Esophagus (tissue), 2 donors: Measurements from ENCODE around the gene P4HA3. TPM values are rescaled to one million over a fixed set of nuclear protein-coding genes. Genes with fewer than 3 reads are reported as not detected.

Source experiments
- H3K27ac ChIP-seq, 2 donors: one replicate each; pipeline ENCODE4 v1.5.1; 2013; ENCODE audit warnings: low read depth in 2 of 2, mild to moderate bottlenecking in 2 of 2, inconsistent platforms in 1 of 2, low read length in 1 of 2, moderate library complexity in 1 of 2
- H3K27me3 ChIP-seq, 2 donors: one replicate each; pipeline ENCODE4 v1.6.1; 2013; ENCODE audit warnings: low read length in 2 of 2, control low read depth in 1 of 2, mild to moderate bottlenecking in 1 of 2; ENCODE audit not compliant: insufficient read depth in 2 of 2, control insufficient read depth in 1 of 2
- H3K36me3 ChIP-seq, 2 donors: one replicate each; pipeline ENCODE4 v1.6.1; 2013; ENCODE audit warnings: low read length in 1 of 2; ENCODE audit not compliant: control insufficient read depth in 2 of 2, insufficient read depth in 2 of 2
- H3K4me1 ChIP-seq, 2 donors: one replicate each; pipeline ENCODE4 v1.6.1; 2013; ENCODE audit warnings: low read length in 1 of 2; ENCODE audit not compliant: control insufficient read depth in 2 of 2, insufficient read depth in 2 of 2
- H3K4me3 ChIP-seq, 2 donors: one replicate each; pipeline ENCODE4 v1.5.1; 2013; ENCODE audit warnings: low read length in 2 of 2, mild to moderate bottlenecking in 2 of 2, low read depth in 1 of 2, moderate library complexity in 1 of 2
- H3K9me3 ChIP-seq, 2 donors: one replicate each; pipeline ENCODE4 v1.6.1; 2013; ENCODE audit warnings: mild to moderate bottlenecking in 2 of 2, low read depth in 1 of 2, low read length in 1 of 2, moderate library complexity in 1 of 2; ENCODE audit not compliant: control insufficient read depth in 2 of 2, insufficient read depth in 1 of 2
- WGBS, 2 donors: extraction: QIAGEN DNeasy Blood & Tissue Kit; methylation state at CpG; one replicate each; pipeline ENCODE4 v1.1.7; 2013; 5-methylcytosine and 5-hydroxymethylcytosine counted together
- polyA plus RNA-seq, 2 donors: library from polyadenylated mRNA; stranded (reverse); fragments of 200-250 nt; gene quantifications; one replicate each; pipeline ENCODE4 v1.2.3, GENCODE V29; 2013
- donor health status: healthy with polysubstance abuse.
- donor health status: Bipolar disorder and iron deficiency.

The P4HA3 gene
- polyA plus RNA-seq, 2 donors, result 0.04 to 0.08 TPM

DNA sequence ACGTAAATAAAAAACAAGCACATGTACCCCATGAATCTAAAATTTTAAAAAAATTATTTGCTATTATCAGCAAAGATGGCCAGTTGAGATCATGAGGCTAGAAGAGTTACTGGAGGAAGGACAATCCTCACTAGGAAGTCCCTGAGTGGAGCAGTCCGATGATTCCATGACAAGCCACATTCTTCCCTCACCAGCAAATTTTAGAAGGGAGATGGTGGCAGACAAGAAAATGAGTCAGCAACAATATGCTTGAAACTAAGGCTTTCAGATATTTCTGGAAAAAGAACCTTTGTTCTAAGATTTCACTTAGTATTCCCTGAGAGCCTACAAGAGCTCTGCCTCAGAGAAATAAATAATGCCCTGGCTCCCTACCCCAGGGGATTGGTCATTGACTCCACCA, 34.9 kb downstream of the P4HA3 start:
- Histone ChIP-seq H3K27me3 (no peaks in the 10 kb centered on the region), H3K4me3 (no peak overlapping the region), H3K4me1 (no peaks in the 10 kb centered on the region), H3K36me3 (no peaks in the 10 kb centered on the region), H3K9me3 (no peaks in the 10 kb centered on the region), H3K27ac (no peak overlapping the region)
- WGBS, 2 donors, result 86 to 95% methylated on average over 2 of the region's 2 CpGs

DNA sequence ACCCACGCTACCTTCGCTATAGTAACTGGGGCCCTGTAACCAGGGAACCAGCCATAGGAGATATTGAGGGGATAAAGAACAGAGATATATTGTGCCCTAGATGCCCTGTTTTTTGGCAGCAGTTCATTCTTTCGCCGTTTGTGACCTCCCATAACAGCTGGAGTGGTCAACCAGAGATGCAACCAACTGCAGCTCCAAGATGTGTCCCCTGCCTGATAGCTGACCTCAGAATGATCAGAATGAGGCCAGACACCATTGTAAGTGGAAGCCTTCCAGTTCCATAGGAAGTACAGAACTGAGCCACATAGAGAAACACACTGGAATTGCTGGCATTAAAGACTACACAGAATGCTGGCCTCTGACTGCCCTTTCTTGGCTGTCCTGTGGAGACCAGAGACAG, 39.2 kb downstream of the P4HA3 start:
- H3K4me1 ChIP-seq, result peaks cover 0 to 2% of the 10 kb centered on the region in 2 donors
- H3K4me3 ChIP-seq, result no peak overlapping the region
- H3K9me3 ChIP-seq, result no peaks in the 10 kb centered on the region
- no peaks in the 10 kb centered on the region for H3K27me3 ChIP-seq
- H3K36me3 ChIP-seq, result no peaks in the 10 kb centered on the region
- WGBS, 2 donors, result 90 to 93% methylated on average over 4 of the region's 4 CpGs
- no peak overlapping the region for H3K27ac ChIP-seq

DNA sequence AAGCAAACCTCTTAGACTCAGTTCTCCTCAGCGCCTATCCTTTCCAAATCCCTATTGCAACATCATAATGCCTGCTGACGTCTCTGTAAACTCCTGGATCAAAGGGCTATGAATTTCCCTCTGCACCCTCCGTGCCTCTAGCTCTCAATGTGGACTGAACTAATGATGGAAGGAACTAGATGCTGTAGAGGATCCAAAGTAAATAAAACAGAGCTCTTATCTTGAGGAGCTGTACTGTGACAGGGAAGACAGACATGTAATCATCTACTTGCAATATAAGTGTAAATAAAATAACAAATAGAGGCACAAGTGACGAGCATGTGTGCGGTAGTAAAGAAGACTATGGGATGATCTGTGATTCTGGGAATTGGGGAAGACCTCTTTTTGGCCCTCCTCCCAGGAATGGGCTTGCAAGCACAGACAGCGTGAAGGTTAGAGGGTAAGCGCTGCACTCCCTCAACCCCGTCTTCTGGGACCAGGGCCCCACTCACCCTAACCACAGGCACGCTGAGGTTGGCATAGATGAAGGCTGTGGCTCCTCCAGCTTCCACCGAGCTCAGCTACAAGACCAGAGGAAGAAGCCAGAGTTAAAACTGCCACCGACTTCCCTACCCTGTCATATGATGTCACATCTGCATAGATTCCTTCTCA, 42.2 kb downstream of the P4HA3 start:
- peaks cover 0 to 2% of the 10 kb centered on the region in 2 donors for H3K4me1 ChIP-seq
- no peaks in the 10 kb centered on the region for H3K36me3 ChIP-seq
- no peaks in the 10 kb centered on the region for H3K9me3 ChIP-seq
- H3K27me3 ChIP-seq, result no peaks in the 10 kb centered on the region
- H3K27ac ChIP-seq, result no peak overlapping the region
- WGBS, 2 donors, result 56 to 63% methylated on average over 11 of the region's 11 CpGs
- H3K4me3 ChIP-seq, result no peak overlapping the region

DNA sequence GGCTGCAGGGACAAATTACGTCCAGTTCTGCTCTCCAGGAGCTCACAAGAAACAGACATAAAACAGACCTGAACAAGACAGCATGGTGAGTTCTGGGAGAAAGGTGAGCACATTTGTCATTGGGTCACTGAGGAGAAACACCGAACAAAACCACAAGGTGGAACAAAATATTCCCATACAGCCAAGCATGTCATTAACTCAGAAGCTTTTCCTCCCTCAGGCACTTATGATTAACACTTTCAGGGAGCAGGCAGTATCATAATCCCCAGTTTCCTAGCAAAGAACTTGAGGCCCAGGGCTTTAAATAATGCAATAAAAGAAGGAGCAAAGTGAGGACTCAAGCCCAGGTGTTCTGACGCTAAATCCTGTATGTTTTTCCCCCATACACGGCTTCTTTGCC, 43.0 kb downstream of the P4HA3 start:
- WGBS, 2 donors, result 57% methylated on average over 4 of the region's 4 CpGs
- Histone ChIP-seq H3K27ac (no peak overlapping the region), H3K27me3 (no peaks in the 10 kb centered on the region), H3K36me3 (no peaks in the 10 kb centered on the region), H3K4me3 (no peak overlapping the region), H3K9me3 (no peaks in the 10 kb centered on the region), H3K4me1 (peaks cover 0 to 2% of the 10 kb centered on the region in 2 donors)

DNA sequence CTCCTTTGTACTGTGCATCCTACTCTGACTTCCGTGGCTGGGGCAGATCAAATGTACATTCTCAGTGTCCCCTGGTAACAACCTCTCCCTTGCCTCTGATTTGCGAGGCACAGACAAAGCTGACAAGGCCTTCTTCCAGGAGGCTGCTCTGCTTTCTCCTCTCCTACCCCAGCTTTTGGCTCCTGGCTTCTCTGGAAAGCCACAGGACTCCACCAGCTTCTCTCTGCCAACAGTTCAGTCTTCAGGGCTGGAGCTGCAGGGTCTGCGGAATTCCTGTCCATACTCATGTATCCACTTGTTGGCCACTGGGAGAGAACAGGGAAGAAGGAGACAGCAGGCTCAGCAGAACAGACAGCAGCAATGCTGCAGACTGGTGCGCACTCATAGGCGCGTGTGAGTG, 44.4 kb downstream of the P4HA3 start:
- Histone ChIP-seq H3K4me1 (peaks cover 0 to 2% of the 10 kb centered on the region in 2 donors), H3K27ac (no peak overlapping the region), H3K36me3 (no peaks in the 10 kb centered on the region), H3K27me3 (no peaks in the 10 kb centered on the region), H3K4me3 (no peak overlapping the region), H3K9me3 (no peaks in the 10 kb centered on the region)
- WGBS, 2 donors, result 87 to 89% methylated on average over 6 of the region's 6 CpGs

DNA sequence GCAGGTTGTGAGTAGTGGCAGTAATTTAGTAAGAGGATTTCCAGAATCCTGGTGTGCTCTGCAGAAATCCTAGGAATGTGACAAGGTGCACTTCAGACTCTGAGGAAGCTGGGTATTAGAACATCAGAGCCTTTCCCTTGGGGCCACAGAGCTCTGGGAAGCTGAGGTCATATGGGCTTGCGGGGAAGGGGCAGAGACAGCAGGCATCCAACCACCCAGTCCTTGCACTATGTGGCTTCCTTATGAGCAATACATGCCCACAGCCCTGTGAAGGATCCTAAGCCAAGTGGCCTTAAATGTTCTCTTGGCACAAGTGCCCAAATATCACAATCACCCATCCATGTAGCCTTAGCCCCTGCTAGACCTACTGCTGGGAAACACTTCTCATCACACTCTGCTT, 46.2 kb downstream of the P4HA3 start:
- Histone ChIP-seq H3K27me3 (no peaks in the 10 kb centered on the region), H3K4me3 (no peak overlapping the region), H3K36me3 (no peaks in the 10 kb centered on the region), H3K9me3 (no peaks in the 10 kb centered on the region), H3K4me1 (peaks cover 0 to 2% of the 10 kb centered on the region in 2 donors), H3K27ac (no peak overlapping the region)
- 97 to 100% methylated on average over 1 of the region's 1 CpG for WGBS, 2 donors

DNA sequence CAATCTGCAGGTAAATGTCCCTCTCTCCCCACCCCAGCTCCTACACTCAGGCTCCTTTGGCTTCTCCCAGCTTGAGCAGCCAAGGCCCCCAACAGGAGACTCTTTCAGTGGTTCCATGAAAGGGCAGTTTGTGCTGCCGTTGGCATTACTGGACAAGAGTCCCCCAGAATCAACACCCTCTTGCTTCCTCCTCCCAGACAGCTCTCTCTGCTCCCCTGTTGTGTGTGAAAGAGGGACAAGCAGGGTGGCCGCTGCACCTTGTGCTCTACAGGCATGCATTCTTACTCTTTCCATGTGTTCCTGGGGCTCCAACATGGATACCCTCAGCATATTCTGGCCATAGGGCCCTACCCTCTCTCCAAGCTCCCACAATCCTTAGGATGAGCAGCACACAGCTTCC, 48.7 kb downstream of the P4HA3 start:
- no peaks in the 10 kb centered on the region for H3K27me3 ChIP-seq
- no peak overlapping the region for H3K4me3 ChIP-seq
- no peak overlapping the region for H3K27ac ChIP-seq
- no peaks in the 10 kb centered on the region for H3K36me3 ChIP-seq
- H3K4me1 ChIP-seq, result no peaks in the 10 kb centered on the region
- no peaks in the 10 kb centered on the region for H3K9me3 ChIP-seq
- WGBS, 2 donors, result 91 to 94% methylated on average over 2 of the region's 2 CpGs

DNA sequence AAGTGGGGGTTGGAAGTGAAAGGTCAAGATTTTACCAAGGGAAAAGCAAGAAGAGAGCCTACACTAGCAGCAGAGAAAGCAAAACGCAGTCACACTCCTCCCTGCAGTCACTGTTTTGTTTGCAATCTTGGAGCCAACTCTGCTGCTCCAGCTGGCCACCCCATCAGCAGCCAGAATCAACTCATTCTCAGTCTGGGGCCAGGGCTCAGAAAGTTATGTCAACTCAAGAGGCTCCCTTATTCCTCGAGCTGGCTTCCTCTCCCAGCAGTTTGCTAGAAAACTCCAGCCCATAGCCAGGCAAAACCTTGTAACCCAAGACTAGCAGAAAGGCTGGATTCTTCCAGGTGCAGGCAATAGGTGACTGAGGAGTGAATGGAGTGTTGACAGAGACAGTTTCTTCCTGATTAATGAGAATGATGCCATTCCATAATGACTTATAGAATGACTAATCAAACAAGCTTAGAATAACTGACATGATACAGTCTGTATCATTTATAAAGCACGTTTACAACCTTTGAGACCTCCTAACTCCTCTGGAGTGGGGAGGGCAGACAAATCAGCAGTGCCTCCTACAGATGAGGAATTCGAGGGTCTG, 53.4 kb downstream of the P4HA3 start:
- H3K27me3 ChIP-seq, result no peaks in the 10 kb centered on the region
- H3K4me1 ChIP-seq, result no peaks in the 10 kb centered on the region
- H3K4me3 ChIP-seq, result no peak overlapping the region
- WGBS, 2 donors, result 30 to 49% methylated on average over 4 of the region's 4 CpGs
- H3K36me3 ChIP-seq, result peaks cover 0 to 20% of the 10 kb centered on the region in 2 donors
- H3K27ac ChIP-seq, result no peak overlapping the region
- no peaks in the 10 kb centered on the region for H3K9me3 ChIP-seq

DNA sequence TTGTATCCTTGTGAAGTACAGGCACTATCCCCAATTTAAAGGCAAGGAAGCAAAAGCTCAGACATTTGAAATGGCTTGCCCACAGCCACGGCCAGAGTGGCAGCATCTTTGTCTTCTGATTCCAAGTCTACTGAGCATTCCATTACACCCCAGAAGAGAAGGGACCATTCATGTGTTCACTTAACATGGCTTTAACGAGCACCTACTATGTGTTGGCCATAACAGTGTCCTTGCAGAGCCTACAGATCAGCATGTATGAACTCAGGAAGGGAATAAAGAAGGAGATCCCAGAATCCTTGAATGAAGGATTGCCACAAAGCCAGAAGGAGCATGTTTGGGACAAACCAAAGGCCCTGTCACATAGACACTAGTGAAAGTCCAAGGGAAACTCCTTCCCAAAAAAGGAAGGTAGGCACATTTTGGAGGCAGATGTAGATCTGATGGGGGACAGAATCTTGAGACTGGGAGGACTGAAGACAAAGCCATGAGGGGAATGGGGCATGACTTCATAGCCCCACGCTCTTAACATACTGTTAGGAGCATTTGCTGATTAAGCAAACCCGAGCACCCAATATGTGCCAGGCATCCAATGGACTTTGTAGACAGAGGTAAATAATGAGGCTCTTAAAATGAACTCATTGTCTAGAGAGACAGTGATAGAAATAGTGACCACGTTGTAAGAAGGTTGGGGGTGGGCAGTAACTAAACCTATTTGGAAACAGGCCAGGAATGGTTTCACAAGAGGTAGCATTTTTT, 54.9 kb downstream of the P4HA3 start:
- Histone ChIP-seq H3K4me3 (no peak overlapping the region), H3K4me1 (no peaks in the 10 kb centered on the region), H3K36me3 (peaks cover under 1 to 27% of the 10 kb centered on the region in 2 donors), H3K27me3 (no peaks in the 10 kb centered on the region), H3K27ac (no peak overlapping the region), H3K9me3 (no peaks in the 10 kb centered on the region)
- 83 to 86% methylated on average over 5 of the region's 5 CpGs for WGBS, 2 donors
